B cell (primary cell): ENCODE measurements around the gene TESK2. TPM values are rescaled to one million over a fixed set of nuclear protein-coding genes. Genes with fewer than 3 reads are reported as not detected.
"Not testable (repeated sequence)": the region's sequence is repeated elsewhere in the genome, so short reads cannot be mapped to it uniquely, and the experiment has no call there.

Source experiments
- ATAC-seq: fragments of 200-7000 bp; cut with Tn5 transposase; one replicate; pipeline ENCODE4 v1.10.0; 2021; ENCODE audit warnings: low read depth, mild to moderate bottlenecking, moderate number of reproducible peaks, moderate library complexity
- CTCF ChIA-PET: fragments of 350-600 bp; sonication (Branson Sonifier 250); formaldehyde crosslinking; loops from one replicate; lab custom pipeline; 2021; ENCODE audit warnings: antibody characterized with exemption, inconsistent platforms; lab: Charles Lee
- POLR2A ChIA-PET: fragments of 350-600 bp; sonication (Branson Sonifier 250); formaldehyde crosslinking; loops from one replicate; lab custom pipeline; 2021; ENCODE audit warnings: antibody characterized with exemption; lab: Charles Lee
- DNase-seq: peaks from one replicate; pipeline ENCODE4 v3.0.0; 2013
- H2AFZ ChIP-seq: 2 replicates; pipeline ENCODE4 v1.6.1; 2012; ENCODE audit warnings: mild to moderate bottlenecking, low read depth, low read length; ENCODE audit not compliant: insufficient read depth, poor library complexity, severe bottlenecking
- H3K27ac ChIP-seq, 2 donors: 1 replicate in 1 of 2; 2 replicates in 1 of 2; pipeline ENCODE4 v1.5.1; 2012 to 2013; ENCODE audit warnings: low read length in 2 of 2, mild to moderate bottlenecking in 2 of 2, moderate library complexity in 1 of 2
- H3K27me3 ChIP-seq, 4 experiments: fragments of 200-600 bp in 1 of 4; sonication (generic) in 1 of 4; replicated peaks in 1 of 4; 1 replicate in 2 of 4; 2 replicates in 2 of 4; pipeline versions ENCODE4 v1.6.1 to v1.7.0; 2013 to 2016; ENCODE audit warnings: low read length in 3 of 4, mild to moderate bottlenecking in 2 of 4, mixed read lengths in 1 of 4, moderate library complexity in 1 of 4; ENCODE audit not compliant: insufficient read depth in 4 of 4, control insufficient read depth in 3 of 4; ENCODE audit errors: control extremely low read depth in 1 of 4
- H3K36me3 ChIP-seq, 2 experiments: replicated peaks in 1 of 2; 1 replicate in 1 of 2; 2 replicates in 1 of 2; pipeline versions ENCODE4 v1.6.1 to v1.7.1; 2013; ENCODE audit warnings: low read length in 1 of 2; ENCODE audit not compliant: insufficient read depth in 2 of 2, control insufficient read depth in 1 of 2; ENCODE audit errors: control extremely low read depth in 1 of 2, extremely low read depth in 1 of 2
- H3K4me1 ChIP-seq, 2 donors: fragments of 200-600 bp in 1 of 2; sonication (generic) in 1 of 2; 1 replicate in 1 of 2; 2 replicates in 1 of 2; pipeline versions ENCODE4 v1.5.1 to v1.6.1; 2013 to 2017; ENCODE audit warnings: low read length in 2 of 2; ENCODE audit not compliant: control insufficient read depth in 2 of 2, insufficient read depth in 2 of 2
- H3K4me2 ChIP-seq: replicated peaks from 2 replicates; pipeline ENCODE3; 2012; ENCODE audit warnings: mild to moderate bottlenecking, low read depth, low read length; ENCODE audit not compliant: poor library complexity, severe bottlenecking
- H3K4me3 ChIP-seq, 5 experiments: fragments of 200-600 bp in 1 of 5; sonication (generic) in 1 of 5; 1 replicate in 3 of 5; 2 replicates in 2 of 5; pipeline versions ENCODE4 v1.5.1 to v1.7.0; 2011 to 2016; ENCODE audit warnings: low read length in 4 of 5, mild to moderate bottlenecking in 4 of 5, low read depth in 2 of 5, control low read depth in 1 of 5, moderate library complexity in 1 of 5; ENCODE audit not compliant: insufficient read depth in 1 of 5; ENCODE audit errors: control extremely low read depth in 1 of 5, extremely low read depth in 1 of 5
- H3K79me2 ChIP-seq: fragments of 200-600 bp; sonication (generic); one replicate; pipeline ENCODE4 v1.6.0; 2016; ENCODE audit warnings: low read length; ENCODE audit not compliant: control insufficient read depth, insufficient read depth
- H3K9ac ChIP-seq: fragments of 200-600 bp; sonication (generic); 2 replicates; pipeline ENCODE4 v1.6.1; 2017; ENCODE audit warnings: mild to moderate bottlenecking, low read length, moderate library complexity
- H3K9me3 ChIP-seq, 3 donors: one replicate each; pipeline versions ENCODE4 v1.6.1 to v1.7.1; 2013; ENCODE audit warnings: low read length in 2 of 3; ENCODE audit not compliant: control insufficient read depth in 2 of 3, insufficient read depth in 1 of 3; ENCODE audit errors: control extremely low read depth in 1 of 3
- H4K20me1 ChIP-seq: 2 replicates; pipeline ENCODE4 v1.6.0; 2012; ENCODE audit warnings: mild to moderate bottlenecking, low read length; ENCODE audit not compliant: insufficient read depth, control insufficient read depth, poor library complexity, severe bottlenecking
- H3K27ac Mint-ChIP-seq: one replicate; pipeline ENCODE4 v1.8.0; 2021; ENCODE audit warnings: mixed read lengths
- H3K27me3 Mint-ChIP-seq: one replicate; pipeline ENCODE4 v1.8.0; 2021; ENCODE audit warnings: mixed read lengths
- H3K4me1 Mint-ChIP-seq: one replicate; pipeline ENCODE4 v1.8.0; 2021; ENCODE audit warnings: mixed read lengths
- H3K4me3 Mint-ChIP-seq: one replicate; pipeline ENCODE4 v1.8.0; 2021; ENCODE audit warnings: mixed read lengths
- H3K9me3 Mint-ChIP-seq: one replicate; pipeline ENCODE4 v1.8.0; 2022; ENCODE audit warnings: mixed read lengths; ENCODE audit not compliant: insufficient read depth
- CTCF ChIP-seq: fragments of 200-600 bp; IDR thresholded peaks from one replicate; pipeline ENCODE4 v1.8.0; 2022; ENCODE audit warnings: antibody characterized with exemption, mild to moderate bottlenecking
- EZH2 ChIP-seq: IDR thresholded peaks from 2 replicates; pipeline ENCODE4 v1.6.1; 2012; ENCODE audit warnings: borderline replicate concordance, low read depth, mild to moderate bottlenecking, moderate library complexity, low read length; ENCODE audit not compliant: insufficient read depth, poor library complexity, severe bottlenecking
- WGBS: methylation state at CpG from one replicate; pipeline ENCODE4 v1.1.5; 2013; ENCODE audit warnings: missing lambda C conversion rate; ENCODE audit not compliant: insufficient coverage; 5-methylcytosine and 5-hydroxymethylcytosine counted together
- intact Hi-C: fragments of 100-400 bp; cut with micrococcal nuclease; formaldehyde crosslinking; loops from one replicate; pipeline ENCODE4 v1.10.0; 2022
- polyA plus RNA-seq: library from polyadenylated mRNA; depleted of rRNA; stranded (reverse); fragments of >200 nt; gene quantifications from 2 replicates; pipeline ENCODE4 v1.2.3, GENCODE V29; 2012
- total RNA-seq, 2 donors: library from RNA; stranded (reverse); fragments of 120-200 nt in 1 of 2; gene quantifications; 1 replicate in 1 of 2; 2 replicates in 1 of 2; pipeline versions ENCODE4 v1.2.3 to v1.2.4, GENCODE V29; 2013 to 2022

TESK2 gene
- total and polyA plus RNA-seq, 2 donors (not counting 1 experiment from before 2014, with no cell fraction given), result 21.7 to 27.0 TPM

- no peak for DNase-seq
- peaks cover 5 to 59% of the 10 kb centered on the region in 2 experiments for H3K36me3 ChIP-seq
- H4K20me1 ChIP-seq, result peaks cover 14% of the 10 kb centered on the region
- 89% methylated on average over 3 of the region's 4 CpGs for WGBS
- intact Hi-C loops, result no loop called here
- no peak overlapping the region for H3K27ac ChIP-seq
- no peak overlapping the region for H3K27ac Mint-ChIP-seq
- no peak overlapping the region for H3K9ac ChIP-seq
- H3K27me3 ChIP-seq, result no peaks in the 10 kb centered on the region
- no peak overlapping the region for H3K4me3 ChIP-seq
- no peak for ATAC-seq
- peaks cover 0 to 3% (median 0%) of the 10 kb centered on the region in 3 donors for H3K9me3 ChIP-seq
- H3K4me2 ChIP-seq, result no peak overlapping the region
- ChIA-PET POLR2A (interaction anchor here (0.6 to 1.0 kb wide), 3 partner anchors 52 to 87 kb away, joined by 3 to 6 read pairs (median 5); no protein-coding TSS in a partner anchor), CTCF (interaction anchor here (0.6 to 11.2 kb wide), 4 partner anchors 15 to 52 kb away, joined by 3 to 110 read pairs (median 4); partner anchors contain the start of genes CCDC163 and MMACHC)
- peaks cover 26% of the 10 kb centered on the region for H3K79me2 ChIP-seq
- TF ChIP-seq EZH2 (no peak), CTCF (no peak)
- H3K4me1 Mint-ChIP-seq, result peaks cover 26% of the 10 kb centered on the region
- no peaks in the 10 kb centered on the region for H3K9me3 Mint-ChIP-seq
- no peak overlapping the region for H2AFZ ChIP-seq
- no peaks in the 10 kb centered on the region for H3K27me3 Mint-ChIP-seq
- no peak overlapping the region for H3K4me3 Mint-ChIP-seq
- H3K4me1 ChIP-seq, result peaks cover 13 to 25% of the 10 kb centered on the region in 2 donors
These were observed 25.5 kb upstream of the TESK2 start for GRCh38 chr1:45516465-45516864.

GRCh38 chr1:45516036-45516435 lies 25.1 kb upstream of the TESK2 start:
- H3K9ac ChIP-seq, result no peak overlapping the region
- H3K27me3 Mint-ChIP-seq, result no peaks in the 10 kb centered on the region
- H4K20me1 ChIP-seq, result peaks cover 14% of the 10 kb centered on the region
- POLR2A ChIA-PET, result interaction anchor here (0.6 kb wide), 1 partner anchor 88 kb away, joined by 5 read pairs; no protein-coding TSS in a partner anchor
- no peak overlapping the region for H3K27ac ChIP-seq
- peaks cover 26% of the 10 kb centered on the region for H3K4me1 Mint-ChIP-seq
- DNase-seq, result no peak
- H3K4me2 ChIP-seq, result no peak overlapping the region
- peaks cover 0 to 3% (median 0%) of the 10 kb centered on the region in 3 donors for H3K9me3 ChIP-seq
- intact Hi-C loops, result no loop called here
- no peak for TF ChIP-seq EZH2
- TF ChIP-seq CTCF, result no peak
- H3K79me2 ChIP-seq, result peaks cover 21% of the 10 kb centered on the region
- no peak overlapping the region for H2AFZ ChIP-seq
- ATAC-seq, result no peak
- CTCF ChIA-PET, result interaction anchor here (0.6 to 11.2 kb wide), 2 partner anchors 45 to 53 kb away, joined by 3 to 110 read pairs; no protein-coding TSS in a partner anchor
- no peaks in the 10 kb centered on the region for H3K9me3 Mint-ChIP-seq
- no CpG with 5 or more reads among the region's 3 CpGs for WGBS
- peaks cover 5 to 63% of the 10 kb centered on the region in 2 experiments for H3K36me3 ChIP-seq
- H3K4me1 ChIP-seq, result peaks cover 13 to 24% of the 10 kb centered on the region in 2 donors
- H3K4me3 Mint-ChIP-seq, result no peak overlapping the region
- H3K27ac Mint-ChIP-seq, result peak overlapping the region; percentile 39
- H3K27me3 ChIP-seq, result no peaks in the 10 kb centered on the region
- H3K4me3 ChIP-seq, result no peak overlapping the region

- 89% methylated on average over 3 of the region's 9 CpGs for WGBS
- peak overlapping the region in 1 of 2 donors; percentile 10 for H3K27ac ChIP-seq
These were observed 22.7 kb upstream of the TESK2 start for GRCh38 chr1:45513532-45514260.

More at GRCh38 chr1:45513532-45514260, 22.7 kb upstream of the TESK2 start:
- H3K4me1 ChIP-seq, H4K20me1 ChIP-seq, H3K9me3 ChIP-seq, H3K4me2 ChIP-seq, DNase-seq, H3K27ac Mint-ChIP-seq, ATAC-seq, H3K27me3 ChIP-seq, H3K79me2 ChIP-seq, H3K9me3 Mint-ChIP-seq, intact Hi-C loops, H3K4me3 ChIP-seq, H3K27me3 Mint-ChIP-seq, H3K9ac ChIP-seq, H3K4me3 Mint-ChIP-seq, POLR2A ChIA-PET, H2AFZ ChIP-seq: not testable (repeated sequence)
- H3K4me1 Mint-ChIP-seq, result peaks cover 11% of the 10 kb centered on the region
- peaks cover 7 to 85% of the 10 kb centered on the region in 2 experiments for H3K36me3 ChIP-seq
- CTCF ChIA-PET, result interaction anchor here (1.0 to 8.7 kb wide), 12 partner anchors 10 to 171 kb away, joined by 3 to 351 read pairs (median 22); partner anchors contain the start of genes AKR1A1, CCDC163, MMACHC and NASP
